ENCODE data around the gene KCNIP4. TPM values are rescaled to one million over a fixed set of nuclear protein-coding genes. Genes with fewer than 3 reads are reported as not detected.

KCNIP4 gene
- total and polyA plus RNA-seq, 2 experiments from 2014 or later: 0.65 TPM; not detected in 1

- Histone ChIP-seq H3K36me3 (ENCODE audit: low read depth) (no peaks in the 10 kb centered on the region), H3K4me2 (ENCODE audit: unreplicated experiment) (no peak overlapping the region), H3K79me2 (ENCODE audit: insufficient read depth) (no peaks in the 10 kb centered on the region), H3K4me3 (no peak overlapping the region), H4K20me1 (ENCODE audit: insufficient read depth) (no peaks in the 10 kb centered on the region), H3F3A (ENCODE audit: insufficient read depth) (no peaks in the 10 kb centered on the region), H3K9ac (no peak overlapping the region), H3K9me3 (ENCODE audit: low read depth) (no peaks in the 10 kb centered on the region), H3K27me3 (replicated peaks; ENCODE audit: insufficient read depth) (no peaks in the 10 kb centered on the region), H3K27ac (no peak overlapping the region), H2AFZ (no peak overlapping the region), H3K9me2 (ENCODE audit: insufficient read depth) (no peaks in the 10 kb centered on the region), H3K4me1 (ENCODE audit: insufficient read depth) (no peaks in the 10 kb centered on the region)
- in situ Hi-C loops (cut with MboI): no loop called here
- WGBS, 2 experiments (ENCODE audit: low coverage in 1 of 2, low lambda C conversion rate in 2 of 2, missing lambda C conversion rate in 2 of 2): 30% methylated on average over 2 of the region's 2 CpGs
- DNase-seq: no peak
- TF ChIP-seq EZH2 (IDR thresholded peaks at IDR 0.05; ENCODE audit: insufficient read depth, poor library complexity, severe bottlenecking) (no peak), EZH2phosphoT487 (IDR thresholded peaks at IDR 0.05; ENCODE audit: insufficient read depth, low read depth) (no peak)
These were observed 1025.6 kb downstream of the KCNIP4 start for GRCh38 chr4:20922962-20923361.

GRCh38 chr4:20916106-20916505 lies 1032.5 kb downstream of the KCNIP4 start:
- H3K27ac ChIP-seq: no peak overlapping the region

GRCh38 chr4:20904966-20905365 lies 1043.6 kb downstream of the KCNIP4 start:
- Histone ChIP-seq H3K4me1 (ENCODE audit: insufficient read depth) (no peaks in the 10 kb centered on the region), H3K27me3 (replicated peaks; ENCODE audit: insufficient read depth) (no peaks in the 10 kb centered on the region), H3K27ac (no peak overlapping the region), H3K79me2 (ENCODE audit: insufficient read depth) (no peaks in the 10 kb centered on the region), H2AFZ (no peak overlapping the region), H3F3A (ENCODE audit: insufficient read depth) (no peaks in the 10 kb centered on the region), H4K20me1 (ENCODE audit: insufficient read depth) (no peaks in the 10 kb centered on the region), H3K9ac (no peak overlapping the region), H3K9me2 (ENCODE audit: insufficient read depth) (no peaks in the 10 kb centered on the region), H3K9me3 (ENCODE audit: low read depth) (no peaks in the 10 kb centered on the region), H3K4me3 (no peak overlapping the region), H3K36me3 (ENCODE audit: low read depth) (no peaks in the 10 kb centered on the region), H3K4me2 (ENCODE audit: unreplicated experiment) (no peak overlapping the region)
- 27% methylated on average over 3 of the region's 3 CpGs for WGBS, 2 experiments (ENCODE audit: low coverage in 1 of 2, low lambda C conversion rate in 2 of 2, missing lambda C conversion rate in 2 of 2)
- in situ Hi-C loops (cut with MboI): no loop called here
- DNase-seq: no peak
- TF ChIP-seq EZH2phosphoT487 (IDR thresholded peaks at IDR 0.05; ENCODE audit: insufficient read depth, low read depth): no peak
- no peak for TF ChIP-seq EZH2 (IDR thresholded peaks at IDR 0.05; ENCODE audit: insufficient read depth, poor library complexity, severe bottlenecking)

More at GRCh38 chr4:20916106-20916505, 1032.5 kb downstream of the KCNIP4 start:
- in situ Hi-C loops (cut with MboI): no loop called here
- WGBS, 2 experiments (ENCODE audit: low coverage in 1 of 2, low lambda C conversion rate in 2 of 2, missing lambda C conversion rate in 2 of 2): 29 to 34% methylated on average over 1 of the region's 1 CpG
- Histone ChIP-seq H2AFZ (no peak overlapping the region), H3K4me3 (no peak overlapping the region), H3K9me2 (ENCODE audit: insufficient read depth) (no peaks in the 10 kb centered on the region), H3F3A (ENCODE audit: insufficient read depth) (no peaks in the 10 kb centered on the region), H3K9me3 (ENCODE audit: low read depth) (no peaks in the 10 kb centered on the region), H3K27me3 (replicated peaks; ENCODE audit: insufficient read depth) (no peaks in the 10 kb centered on the region), H3K4me1 (ENCODE audit: insufficient read depth) (no peaks in the 10 kb centered on the region), H3K79me2 (ENCODE audit: insufficient read depth) (no peaks in the 10 kb centered on the region), H4K20me1 (ENCODE audit: insufficient read depth) (no peaks in the 10 kb centered on the region), H3K36me3 (ENCODE audit: low read depth) (no peaks in the 10 kb centered on the region), H3K4me2 (ENCODE audit: unreplicated experiment) (no peak overlapping the region), H3K9ac (no peak overlapping the region)
- no peak for DNase-seq
- TF ChIP-seq EZH2phosphoT487 (IDR thresholded peaks at IDR 0.05; ENCODE audit: insufficient read depth, low read depth) (no peak), EZH2 (IDR thresholded peaks at IDR 0.05; ENCODE audit: insufficient read depth, poor library complexity, severe bottlenecking) (no peak)

- Histone ChIP-seq H3K36me3 (ENCODE audit: low read depth) (no peaks in the 10 kb centered on the region), H3K27me3 (replicated peaks; ENCODE audit: insufficient read depth) (no peaks in the 10 kb centered on the region), H3K9me3 (ENCODE audit: low read depth) (no peaks in the 10 kb centered on the region), H3F3A (ENCODE audit: insufficient read depth) (no peaks in the 10 kb centered on the region), H2AFZ (no peak overlapping the region), H3K9me2 (ENCODE audit: insufficient read depth) (0 out of 2 replicates have a peak, but pooled peaks cover 4% of the 10 kb centered on the region), H3K4me1 (ENCODE audit: insufficient read depth) (no peaks in the 10 kb centered on the region), H3K4me3 (no peak overlapping the region), H3K9ac (no peak overlapping the region), H3K4me2 (ENCODE audit: unreplicated experiment) (no peak overlapping the region), H3K27ac (no peak overlapping the region), H4K20me1 (ENCODE audit: insufficient read depth) (no peaks in the 10 kb centered on the region), H3K79me2 (ENCODE audit: insufficient read depth) (no peaks in the 10 kb centered on the region)
- TF ChIP-seq EZH2 (IDR thresholded peaks at IDR 0.05; ENCODE audit: insufficient read depth, poor library complexity, severe bottlenecking) (no peak), EZH2phosphoT487 (IDR thresholded peaks at IDR 0.05; ENCODE audit: insufficient read depth, low read depth) (no peak)
- DNase-seq: no peak
- WGBS, 2 experiments (ENCODE audit: low coverage in 1 of 2, low lambda C conversion rate in 2 of 2, missing lambda C conversion rate in 2 of 2): 74 to 91% methylated on average over 1 of the region's 1 CpG
- in situ Hi-C loops (cut with MboI): no loop called here
These were observed 1046.7 kb downstream of the KCNIP4 start for GRCh38 chr4:20901851-20902250.

- Histone ChIP-seq H3K4me1 (ENCODE audit: insufficient read depth) (no peaks in the 10 kb centered on the region), H4K20me1 (ENCODE audit: insufficient read depth) (no peaks in the 10 kb centered on the region), H2AFZ (no peak overlapping the region), H3K9ac (no peak overlapping the region), H3K79me2 (ENCODE audit: insufficient read depth) (no peaks in the 10 kb centered on the region), H3K4me2 (ENCODE audit: unreplicated experiment) (no peak overlapping the region), H3K4me3 (no peak overlapping the region), H3K9me2 (ENCODE audit: insufficient read depth) (0 out of 2 replicates have a peak, but pooled peaks cover 4% of the 10 kb centered on the region), H3F3A (ENCODE audit: insufficient read depth) (no peaks in the 10 kb centered on the region), H3K9me3 (ENCODE audit: low read depth) (no peaks in the 10 kb centered on the region), H3K27ac (no peak overlapping the region), H3K27me3 (replicated peaks; ENCODE audit: insufficient read depth) (no peaks in the 10 kb centered on the region), H3K36me3 (ENCODE audit: low read depth) (no peaks in the 10 kb centered on the region)
- TF ChIP-seq EZH2 (IDR thresholded peaks at IDR 0.05; ENCODE audit: insufficient read depth, poor library complexity, severe bottlenecking) (no peak), EZH2phosphoT487 (IDR thresholded peaks at IDR 0.05; ENCODE audit: insufficient read depth, low read depth) (no peak)
- in situ Hi-C loops (cut with MboI): no loop called here
- DNase-seq: no peak
These were observed 1049.0 kb downstream of the KCNIP4 start for GRCh38 chr4:20899591-20899990.

All from GM23248 (cell line).